ENCODE measurements around the gene THRB.
A peak's percentile ranks its signal among the peaks of the same experiment; 100 is the strongest.

THRB gene

GRCh38 chr3:24133942-24134341, 360.7 kb downstream of the THRB start:
- TF ChIP-seq POLR2A (IDR thresholded peaks at IDR 0.05; ENCODE audit: extremely low read depth, insufficient read length) = no peak
- DNase-seq (ENCODE audit: low read depth) = no peak
- no peak overlapping the region for H3K4me3 ChIP-seq (ENCODE audit: low read depth, low read length)

DNA sequence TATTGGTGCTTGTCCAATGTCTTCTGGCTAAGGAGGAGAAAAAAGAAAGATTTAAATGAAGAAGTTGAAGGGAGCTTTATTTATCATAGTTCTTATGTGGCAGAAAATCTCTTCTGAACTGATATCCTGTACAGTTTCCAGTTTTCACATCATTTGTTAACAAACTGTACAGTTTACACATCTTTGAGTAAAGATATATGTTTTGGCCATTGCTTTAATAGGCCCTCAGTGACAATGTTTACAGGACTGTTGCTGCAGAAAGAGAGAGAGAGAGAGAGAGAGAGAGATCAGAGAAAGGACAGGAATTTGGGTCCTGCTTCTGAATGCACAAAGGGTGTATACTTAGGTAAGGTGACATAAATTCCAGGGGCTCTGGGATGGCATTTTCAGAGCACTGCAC, 361.2 kb downstream of the THRB start:
- no peak for TF ChIP-seq POLR2A (IDR thresholded peaks at IDR 0.05; ENCODE audit: extremely low read depth, insufficient read length)
- no peak for TF ChIP-seq MYC (IDR thresholded peaks at IDR 0.05; ENCODE audit: low read depth, low read length)
- TF ChIP-seq, protein P1, sequence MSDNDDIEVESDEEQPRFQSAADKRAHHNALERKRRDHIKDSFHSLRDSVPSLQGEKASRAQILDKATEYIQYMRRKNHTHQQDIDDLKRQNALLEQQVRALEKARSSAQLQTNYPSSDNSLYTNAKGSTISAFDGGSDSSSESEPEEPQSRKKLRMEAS (IDR thresholded peaks at IDR 0.05; ENCODE audit: low read depth, low read length) = no peak
- TF ChIP-seq, protein P2, sequence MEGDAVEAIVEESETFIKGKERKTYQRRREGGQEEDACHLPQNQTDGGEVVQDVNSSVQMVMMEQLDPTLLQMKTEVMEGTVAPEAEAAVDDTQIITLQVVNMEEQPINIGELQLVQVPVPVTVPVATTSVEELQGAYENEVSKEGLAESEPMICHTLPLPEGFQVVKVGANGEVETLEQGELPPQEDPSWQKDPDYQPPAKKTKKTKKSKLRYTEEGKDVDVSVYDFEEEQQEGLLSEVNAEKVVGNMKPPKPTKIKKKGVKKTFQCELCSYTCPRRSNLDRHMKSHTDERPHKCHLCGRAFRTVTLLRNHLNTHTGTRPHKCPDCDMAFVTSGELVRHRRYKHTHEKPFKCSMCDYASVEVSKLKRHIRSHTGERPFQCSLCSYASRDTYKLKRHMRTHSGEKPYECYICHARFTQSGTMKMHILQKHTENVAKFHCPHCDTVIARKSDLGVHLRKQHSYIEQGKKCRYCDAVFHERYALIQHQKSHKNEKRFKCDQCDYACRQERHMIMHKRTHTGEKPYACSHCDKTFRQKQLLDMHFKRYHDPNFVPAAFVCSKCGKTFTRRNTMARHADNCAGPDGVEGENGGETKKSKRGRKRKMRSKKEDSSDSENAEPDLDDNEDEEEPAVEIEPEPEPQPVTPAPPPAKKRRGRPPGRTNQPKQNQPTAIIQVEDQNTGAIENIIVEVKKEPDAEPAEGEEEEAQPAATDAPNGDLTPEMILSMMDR (IDR thresholded peaks at IDR 0.05; ENCODE audit: low read depth, low read length) = no peak
- H3K4me3 ChIP-seq (ENCODE audit: low read depth, low read length) = no peak overlapping the region
- DNase-seq (ENCODE audit: low read depth) = no peak

DNA sequence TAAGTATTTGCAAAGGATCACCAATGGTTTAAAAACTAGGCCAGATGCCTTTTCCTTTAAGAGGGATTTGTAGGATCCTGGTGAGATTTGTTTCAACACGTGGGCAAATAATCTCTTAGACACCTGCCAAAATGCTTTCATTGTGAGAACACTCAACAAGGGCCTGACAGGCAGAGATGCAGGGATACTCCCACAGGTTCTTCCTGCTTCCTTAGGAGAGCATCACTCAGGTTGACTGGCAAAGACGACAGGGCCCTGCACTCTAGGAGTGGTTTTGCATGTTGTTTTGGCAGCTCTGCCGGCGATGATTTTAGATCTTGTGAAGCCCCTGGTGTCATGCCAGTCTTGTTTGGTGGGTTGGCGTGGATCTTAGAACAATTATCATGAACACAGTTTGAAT, 365.1 kb downstream of the THRB start:
- no peak overlapping the region for H3K4me3 ChIP-seq (ENCODE audit: low read depth, low read length)
- DNase-seq (ENCODE audit: low read depth) = no peak
- TF ChIP-seq, protein P2 (IDR thresholded peaks at IDR 0.05; ENCODE audit: low read depth, low read length) = no peak
- TF ChIP-seq, protein P1 (IDR thresholded peaks at IDR 0.05; ENCODE audit: low read depth, low read length) = no peak
- no peak for TF ChIP-seq POLR2A (IDR thresholded peaks at IDR 0.05; ENCODE audit: extremely low read depth, insufficient read length)
- TF ChIP-seq MYC (IDR thresholded peaks at IDR 0.05; ENCODE audit: low read depth, low read length) = no peak

DNA sequence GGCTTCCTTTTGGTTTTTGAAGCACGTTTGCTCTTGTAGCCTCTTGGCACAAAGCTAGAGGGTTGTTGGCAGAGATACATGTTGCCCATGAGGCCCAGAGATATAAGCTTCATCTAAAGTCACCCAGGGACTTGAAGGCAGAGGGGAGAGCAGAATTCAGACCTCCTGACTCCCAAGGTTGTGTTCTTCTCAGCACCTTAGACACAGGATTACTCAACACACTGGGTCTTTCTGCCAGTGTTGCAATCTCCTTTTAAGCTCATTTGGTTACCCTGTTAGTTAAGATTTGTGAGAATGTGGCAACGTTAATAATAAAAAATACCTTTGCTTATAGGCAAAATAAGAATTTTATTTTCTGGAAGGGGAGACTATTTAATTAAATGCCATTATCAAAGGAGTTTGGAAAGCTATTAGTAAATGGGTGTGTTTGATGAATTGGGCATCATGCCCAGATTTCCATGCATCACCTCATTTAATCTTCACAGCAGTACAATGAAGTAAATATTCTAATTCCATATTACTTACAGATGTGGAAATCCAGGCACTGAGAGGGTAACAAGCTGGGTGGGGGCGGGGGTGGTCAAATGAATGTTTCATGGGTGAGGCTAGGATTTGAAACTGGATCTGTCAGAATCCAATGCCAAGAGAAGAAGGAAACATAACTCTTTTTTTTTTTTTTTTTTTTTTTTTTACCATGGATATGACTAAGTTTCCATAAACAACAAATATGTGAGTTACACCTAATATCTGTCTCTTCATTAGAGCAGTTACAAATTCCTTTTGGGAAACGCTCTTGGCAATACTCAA, 366.2 kb downstream of the THRB start:
- TF ChIP-seq POLR2A (IDR thresholded peaks at IDR 0.05; ENCODE audit: extremely low read depth, insufficient read length) (no peak), MYC (IDR thresholded peaks at IDR 0.05; ENCODE audit: low read depth, low read length) (no peak)
- TF ChIP-seq, protein P2 (IDR thresholded peaks at IDR 0.05; ENCODE audit: low read depth, low read length) = no peak
- TF ChIP-seq, protein P1 (IDR thresholded peaks at IDR 0.05; ENCODE audit: low read depth, low read length) = no peak
- H3K4me3 ChIP-seq (ENCODE audit: low read depth, low read length) = no peak overlapping the region
- DNase-seq (ENCODE audit: low read depth) = no peak

GRCh38 chr3:24123596-24123995, 371.1 kb downstream of the THRB start:
- no peak for DNase-seq (ENCODE audit: low read depth)
- H3K4me3 ChIP-seq (ENCODE audit: low read depth, low read length) = no peak overlapping the region
- TF ChIP-seq MYC (IDR thresholded peaks at IDR 0.05; ENCODE audit: low read depth, low read length) = no peak

- no peak overlapping the region for H3K4me3 ChIP-seq (ENCODE audit: low read depth, low read length)
- TF ChIP-seq, protein P2 (IDR thresholded peaks at IDR 0.05; ENCODE audit: low read depth, low read length) = no peak
- TF ChIP-seq, protein P1 (IDR thresholded peaks at IDR 0.05; ENCODE audit: low read depth, low read length) = no peak
- TF ChIP-seq POLR2A (IDR thresholded peaks at IDR 0.05; ENCODE audit: extremely low read depth, insufficient read length) (no peak), MYC (IDR thresholded peaks at IDR 0.05; ENCODE audit: low read depth, low read length) (no peak)
- no peak for DNase-seq (ENCODE audit: low read depth)
These were observed 374.2 kb downstream of the THRB start for GRCh38 chr3:24120434-24120833.

GRCh38 chr3:24119321-24119751, 375.3 kb downstream of the THRB start:
- TF ChIP-seq, protein P1 (IDR thresholded peaks at IDR 0.05; ENCODE audit: low read depth, low read length) = no peak
- TF ChIP-seq, protein P2 (IDR thresholded peaks at IDR 0.05; ENCODE audit: low read depth, low read length) = no peak
- no peak for TF ChIP-seq POLR2A (IDR thresholded peaks at IDR 0.05; ENCODE audit: extremely low read depth, insufficient read length)
- TF ChIP-seq MYC (IDR thresholded peaks at IDR 0.05; ENCODE audit: low read depth, low read length) = no peak
- H3K4me3 ChIP-seq (ENCODE audit: low read depth, low read length) = no peak overlapping the region
- peak; percentile 16 for DNase-seq (ENCODE audit: low read depth)
